ENCODE data around the gene PABPC1L.

The PABPC1L gene

GRCh38 chr20:44901974-44902373, 7.9 kb upstream of the PABPC1L start:
- no peak for DNase-seq

DNA sequence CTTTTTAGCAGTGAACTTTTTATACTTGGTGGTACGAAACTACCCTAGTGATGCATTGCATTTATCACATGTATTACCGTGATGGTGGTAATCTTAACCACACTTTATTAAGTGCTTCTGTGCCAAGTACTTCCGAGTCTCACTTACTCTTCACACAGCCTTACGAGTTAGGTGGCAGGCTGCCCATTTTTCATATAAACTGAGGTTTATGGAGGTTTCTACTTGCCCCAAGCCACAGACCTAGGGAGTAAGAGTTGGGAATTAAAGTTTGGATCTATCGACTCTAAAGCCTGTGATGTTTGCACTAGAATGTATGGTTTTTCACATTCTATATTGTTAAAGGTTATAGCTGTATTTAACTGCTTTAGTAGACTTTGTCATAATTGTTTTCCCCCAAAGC, 5.5 kb upstream of the PABPC1L start:
- DNase-seq = no peak

GRCh38 chr20:44908987-44909871, 631 bp upstream of the PABPC1L start:
- no peak for DNase-seq

- DNase-seq = no peak
Observed at GRCh38 chr20:44910690-44911262, 916 bp downstream of the PABPC1L start.

- peak in 1 of 2 experiments; percentile 5 for DNase-seq
Observed at GRCh38 chr20:44911264-44911921, 1.5 kb downstream of the PABPC1L start.

DNA sequence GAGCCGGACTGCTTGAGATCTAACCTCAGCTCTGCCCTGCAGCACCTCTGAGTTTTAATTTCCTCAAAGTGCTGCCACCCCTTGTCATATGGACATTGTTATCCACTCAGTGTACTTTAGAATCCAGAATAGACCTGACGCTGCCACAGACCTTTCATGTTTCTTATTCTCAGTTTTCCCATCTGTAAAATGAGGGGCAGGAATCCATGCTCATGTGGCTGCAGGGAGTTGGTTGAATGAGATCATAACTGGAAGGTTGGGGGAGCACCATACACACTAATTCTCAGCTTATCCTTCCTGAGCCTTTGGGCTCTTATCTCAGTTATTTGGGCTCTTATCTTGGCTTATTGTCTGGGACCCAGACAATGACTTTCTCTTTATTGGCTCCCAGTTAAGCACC, 2.3 kb downstream of the PABPC1L start:
- no peak for DNase-seq

GRCh38 chr20:44914924-44915323, 5.1 kb downstream of the PABPC1L start:
- DNase-seq = no peak

DNA sequence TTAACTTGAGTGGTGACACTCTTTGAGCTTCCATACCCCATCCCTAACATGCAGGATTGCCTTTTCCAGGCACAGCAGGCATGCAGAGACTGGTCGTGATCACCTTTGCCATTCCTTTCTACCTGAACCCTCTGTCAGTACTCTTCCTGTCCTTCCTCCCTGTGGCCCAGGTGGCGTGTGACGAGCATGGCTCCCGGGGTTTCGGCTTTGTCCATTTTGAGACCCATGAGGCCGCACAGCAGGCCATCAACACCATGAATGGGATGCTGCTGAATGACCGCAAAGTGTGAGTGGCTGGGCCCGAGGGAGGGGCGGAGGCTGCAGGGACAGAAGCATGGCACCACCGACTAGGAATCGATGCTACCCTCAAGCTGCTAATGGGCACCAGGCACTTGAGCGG, 6.7 kb downstream of the PABPC1L start:
- DNase-seq = no peak

DNA sequence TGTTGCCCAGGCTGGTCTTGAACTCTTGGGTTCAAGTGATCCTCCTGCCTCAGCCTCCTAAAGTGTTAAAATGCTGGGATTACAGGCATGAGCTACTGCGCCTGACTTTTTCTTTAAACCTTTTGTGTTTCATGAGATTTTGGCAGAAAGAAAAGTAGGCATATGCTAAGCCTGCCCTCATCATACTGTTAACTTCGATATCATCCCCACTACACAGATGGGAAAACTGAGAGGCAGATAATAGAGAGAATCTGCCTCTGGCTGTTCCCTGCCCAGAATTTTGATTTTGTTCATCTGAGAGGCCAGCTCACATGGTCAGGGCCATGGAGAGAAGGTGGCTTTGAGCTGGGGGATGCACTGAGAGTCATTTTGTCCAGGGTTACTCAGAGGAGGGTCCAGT, 7.5 kb downstream of the PABPC1L start:
- no peak for DNase-seq

DNA sequence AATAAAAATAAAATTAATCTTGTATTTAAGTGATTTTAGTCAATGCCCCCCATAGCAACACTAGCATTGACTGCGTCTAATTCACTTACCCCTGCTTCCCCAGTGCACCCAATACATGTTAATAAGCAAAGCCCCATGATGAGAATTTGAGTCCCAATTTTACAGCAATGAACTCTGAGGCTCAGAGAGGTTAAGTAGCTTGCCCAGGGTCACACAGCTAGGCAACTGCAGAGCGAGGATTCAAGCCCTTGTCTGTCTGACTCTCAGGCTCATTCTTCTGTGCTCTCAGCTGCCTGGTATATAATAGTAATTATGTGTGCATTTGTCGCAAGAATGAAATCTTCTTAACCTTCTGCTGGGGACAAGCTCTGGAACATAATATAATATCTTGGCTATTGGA, 8.5 kb downstream of the PABPC1L start:
- no peak for DNase-seq

GRCh38 chr20:44918761-44919160, 8.9 kb downstream of the PABPC1L start:
- DNase-seq = no peak

- no peak for DNase-seq
Observed at GRCh38 chr20:44921447-44921846, 11.6 kb downstream of the PABPC1L start.

- DNase-seq = no peak
Observed at GRCh38 chr20:44924541-44924940, 14.7 kb downstream of the PABPC1L start.

- DNase-seq = no peak
Observed at GRCh38 chr20:44928595-44928994, 18.7 kb downstream of the PABPC1L start.

DNA sequence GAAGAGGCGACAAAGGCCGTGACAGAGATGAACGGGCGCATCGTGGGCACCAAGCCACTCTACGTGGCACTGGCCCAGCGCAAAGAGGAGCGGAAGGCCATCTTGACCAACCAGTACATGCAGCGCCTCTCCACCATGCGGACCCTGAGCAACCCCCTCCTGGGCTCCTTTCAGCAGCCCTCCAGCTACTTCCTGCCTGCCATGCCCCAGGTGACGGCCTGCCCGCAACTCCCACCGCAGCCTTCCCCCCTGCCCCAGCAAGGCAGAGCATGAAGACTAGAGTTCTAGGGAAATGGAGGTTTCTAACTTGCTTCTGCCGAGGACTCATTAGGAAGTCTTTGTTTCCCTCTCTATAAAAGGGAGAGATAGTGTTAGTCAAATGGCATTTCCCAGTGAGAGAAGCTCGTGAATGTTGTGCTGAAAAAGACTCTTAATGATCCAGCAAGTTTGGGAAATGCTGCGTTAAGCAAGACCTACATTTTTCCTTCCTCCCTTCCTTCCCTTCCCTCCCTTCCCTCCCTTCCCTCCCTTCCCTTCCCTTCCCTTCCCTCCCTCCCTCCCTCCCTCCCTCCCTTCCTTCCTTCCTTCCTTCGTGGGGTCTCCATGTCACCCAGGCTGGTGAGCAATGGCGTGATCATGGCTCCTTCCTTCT, 20.8 kb downstream of the PABPC1L start:
- DNase-seq = no peak

DNA sequence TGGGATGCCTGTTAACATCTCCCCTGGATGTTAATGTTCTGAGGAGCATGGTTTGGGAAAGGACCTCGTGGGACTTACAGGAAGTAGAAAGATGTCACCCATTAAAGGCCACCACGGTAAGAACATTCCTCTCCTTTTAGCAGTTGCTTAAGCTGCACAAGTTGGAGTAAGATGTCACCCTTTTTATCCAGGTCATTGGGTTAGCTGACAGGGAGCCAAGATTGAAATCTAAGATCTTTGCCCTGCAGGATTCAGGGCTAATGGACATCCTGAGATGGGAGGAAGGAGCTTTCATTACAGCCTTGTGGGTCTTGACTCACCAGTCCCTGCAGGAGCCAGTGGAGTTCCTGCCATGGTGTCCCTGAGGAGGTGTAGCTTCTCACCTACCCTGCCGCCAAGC, 22.1 kb downstream of the PABPC1L start:
- no peak for DNase-seq

GRCh38 chr20:44932916-44933315, 23.1 kb downstream of the PABPC1L start:
- DNase-seq = no peak

DNA sequence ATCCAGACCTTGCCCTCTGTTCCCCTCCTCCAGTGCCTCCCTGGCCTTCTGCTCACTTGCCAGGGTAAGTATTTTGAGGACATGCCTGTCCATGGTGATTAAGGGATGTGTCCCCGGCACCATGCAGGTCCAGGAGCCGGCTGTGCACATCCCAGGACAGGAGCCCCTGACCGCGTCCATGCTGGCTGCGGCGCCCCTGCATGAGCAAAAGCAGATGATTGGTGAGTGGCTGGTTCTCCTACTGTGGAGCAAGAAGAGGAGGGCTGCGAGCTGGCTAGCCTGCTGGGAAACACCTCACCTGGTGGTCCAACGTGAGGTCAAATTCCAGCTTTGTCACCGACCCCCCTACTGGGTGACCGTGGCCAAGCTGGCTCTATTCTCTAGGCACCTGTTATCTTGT, 26.6 kb downstream of the PABPC1L start:
- DNase-seq = no peak

GRCh38 chr20:44938637-44939036, 28.8 kb downstream of the PABPC1L start:
- no peak for DNase-seq

DNA sequence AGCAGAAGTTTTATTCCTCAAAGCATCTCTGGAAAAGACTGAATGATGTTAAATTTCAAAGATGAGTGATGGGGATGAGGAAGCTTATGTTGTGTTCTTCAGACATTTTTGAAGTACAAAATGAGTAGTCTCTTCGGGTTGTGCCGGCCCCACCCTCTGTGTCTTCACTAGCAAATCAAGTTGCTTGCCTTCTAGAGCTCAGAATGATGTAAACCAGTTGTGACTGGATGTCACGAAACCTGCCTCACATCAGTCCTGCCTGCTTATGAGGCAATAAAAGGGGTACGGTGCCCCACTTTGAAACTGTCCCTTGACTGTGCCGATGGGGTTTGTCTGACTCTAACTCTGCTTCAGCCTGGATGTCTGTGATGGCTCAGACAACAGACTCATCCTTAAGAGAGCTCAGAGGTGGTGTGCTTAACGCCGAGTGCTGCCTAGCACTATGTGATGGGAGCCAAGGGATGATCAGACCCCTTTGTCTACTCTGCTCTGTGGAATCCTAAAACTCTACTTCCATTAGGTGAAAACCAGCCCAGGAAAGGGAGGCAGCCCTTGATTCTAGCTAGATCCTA, 31.3 kb downstream of the PABPC1L start:
- DNase-seq = no peak

DNA sequence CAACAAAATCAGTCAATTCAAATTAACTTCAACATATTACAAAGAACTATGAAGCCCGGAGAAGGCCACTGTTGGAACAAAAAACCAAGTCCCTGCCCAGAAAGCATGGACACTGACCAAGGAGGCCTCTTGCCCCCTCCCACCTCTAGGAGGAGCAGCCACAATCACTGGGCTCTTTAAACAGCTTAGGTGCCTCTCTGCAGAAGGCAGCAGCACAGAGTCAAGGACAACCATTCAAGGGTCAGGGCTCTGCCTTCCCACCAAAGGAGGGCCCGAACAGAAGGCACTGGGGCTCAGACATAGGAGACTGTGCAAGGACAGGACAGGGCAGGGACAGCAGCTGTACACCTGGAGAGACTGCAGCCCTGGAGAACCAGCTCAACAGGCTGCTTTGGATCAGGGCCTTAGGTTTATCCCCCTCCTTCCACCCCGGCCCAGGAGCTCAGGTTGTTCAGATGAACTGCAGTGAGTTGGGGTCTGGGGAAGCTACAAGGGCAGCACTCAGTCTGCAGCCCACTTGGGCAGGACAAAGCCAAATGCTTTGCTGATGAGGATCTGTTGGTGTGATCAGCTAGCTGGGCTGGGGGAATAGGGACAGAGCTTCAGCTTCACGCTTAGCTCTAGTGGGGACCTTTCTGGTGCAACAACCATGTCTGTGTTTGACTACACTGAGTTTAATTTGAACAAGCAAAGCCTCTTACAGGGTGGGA, 32.6 kb downstream of the PABPC1L start:
- no peak for DNase-seq

GRCh38 chr20:44943828-44944227, 34.0 kb downstream of the PABPC1L start:
- no peak for DNase-seq

DNA sequence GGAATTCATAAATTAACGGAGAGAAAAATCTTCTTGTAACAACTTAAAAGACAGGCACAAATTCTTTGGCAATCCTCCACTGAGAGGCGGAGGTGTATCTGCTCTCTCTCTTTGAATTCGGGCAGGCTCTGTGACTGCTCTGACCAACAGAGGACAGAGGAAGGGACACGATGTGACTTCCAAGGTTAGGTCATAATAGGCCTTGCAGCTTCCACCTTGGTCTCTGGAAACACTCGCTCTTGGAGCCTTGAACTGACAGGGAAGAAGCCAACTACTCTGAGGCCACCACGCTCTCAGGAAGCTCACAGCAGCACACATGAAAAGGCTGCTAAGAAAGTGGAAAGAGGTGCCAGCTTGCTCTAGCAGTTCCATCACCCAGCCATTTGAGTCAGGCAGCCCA, 35.4 kb downstream of the PABPC1L start:
- no peak for DNase-seq
